GM19099 (cell line): ENCODE data around the gene HOXA6.

Experiments
- POLR2A ChIP-seq: IDR thresholded peaks from 3 replicates; pipeline ENCODE4 v1.6.1; 2011; ENCODE audit warnings: low read depth; ENCODE audit not compliant: insufficient read length; ENCODE audit errors: extremely low read depth

HOXA6 gene

DNA sequence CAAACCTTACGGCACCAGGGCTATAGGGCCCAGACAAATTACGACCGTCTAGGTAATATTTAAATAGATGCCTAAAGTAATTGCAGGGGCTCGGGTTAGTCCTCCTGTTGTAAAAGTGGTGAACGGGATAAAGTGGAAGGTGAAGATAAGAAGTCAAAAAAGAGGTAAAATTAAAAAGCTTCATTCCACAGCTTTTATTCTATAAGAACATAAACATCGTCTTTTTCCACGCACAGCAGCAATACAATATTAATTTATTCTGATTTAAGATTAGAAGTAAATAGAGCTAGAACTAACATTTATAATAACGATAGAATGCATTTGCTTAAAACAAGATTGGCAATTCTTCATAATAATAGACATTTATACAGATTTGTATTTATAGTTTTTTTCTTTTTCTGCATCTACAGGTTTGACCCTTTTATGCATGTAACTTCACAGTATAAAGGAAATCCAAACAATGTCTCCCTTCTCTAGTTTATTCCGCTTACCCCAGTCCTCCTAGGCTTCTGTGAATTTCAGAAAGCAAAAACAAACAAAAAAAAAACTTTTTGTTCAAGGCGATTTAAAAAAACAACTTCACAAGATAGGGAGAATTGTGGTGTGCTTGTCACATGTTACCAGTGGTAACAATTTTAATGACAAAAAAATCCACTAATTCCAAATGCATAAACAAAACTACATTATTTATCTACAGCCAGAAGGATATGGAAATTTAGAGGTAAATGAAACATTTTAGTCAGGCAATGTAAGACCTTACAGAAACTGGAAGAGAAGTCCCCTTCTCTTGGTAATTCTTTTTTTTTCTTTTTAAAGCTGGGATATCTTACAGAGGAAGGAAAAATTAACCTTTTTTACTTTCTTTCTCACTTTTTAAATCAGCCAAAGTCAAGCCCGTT lies 23.1 kb upstream of the HOXA6 start:
- no peak for TF ChIP-seq POLR2A

DNA sequence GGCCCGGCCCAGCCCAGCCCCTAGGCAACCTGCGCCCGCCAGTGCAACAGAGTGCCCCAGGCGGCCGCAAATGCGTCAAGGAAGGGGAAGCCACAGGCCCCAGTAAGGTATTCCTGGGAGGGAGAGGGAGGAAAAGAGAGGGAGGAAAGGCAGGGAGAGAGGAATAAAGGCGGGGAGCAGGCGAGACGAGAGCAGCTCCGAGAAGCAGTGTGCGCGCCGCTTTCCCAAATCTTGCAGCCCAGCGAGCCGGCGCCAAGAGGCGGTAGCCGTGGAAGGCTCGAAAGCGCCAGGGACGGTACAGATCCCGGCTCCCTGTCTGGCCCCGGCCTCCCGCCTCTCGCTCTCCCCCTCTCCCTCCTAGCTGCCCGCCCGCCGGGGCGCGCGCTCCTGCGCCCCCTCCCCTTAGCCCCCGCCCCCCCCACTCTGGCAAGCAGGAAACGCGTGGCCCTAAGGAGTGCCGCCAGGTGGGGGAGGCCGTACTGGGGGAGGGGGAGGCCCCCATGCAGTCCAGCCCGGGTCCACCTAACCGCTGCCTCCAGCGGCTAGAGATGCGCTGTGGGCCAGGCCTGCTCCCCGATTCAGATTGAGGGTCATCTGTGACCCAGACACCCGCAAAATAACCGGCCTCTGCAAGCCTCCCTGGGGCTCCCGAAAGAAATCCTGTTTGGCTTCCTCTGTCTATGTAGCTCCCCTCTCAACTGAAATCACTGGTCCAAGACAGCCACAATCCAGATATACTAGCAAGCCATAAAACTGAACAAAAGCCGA lies 22.3 kb upstream of the HOXA6 start:
- TF ChIP-seq POLR2A: no peak

- no peak for TF ChIP-seq POLR2A
These were observed 20.8 kb upstream of the HOXA6 start for GRCh38 chr7:27168265-27168947.

GRCh38 chr7:27167916-27168264 lies 20.3 kb upstream of the HOXA6 start:
- TF ChIP-seq POLR2A: no peak

DNA sequence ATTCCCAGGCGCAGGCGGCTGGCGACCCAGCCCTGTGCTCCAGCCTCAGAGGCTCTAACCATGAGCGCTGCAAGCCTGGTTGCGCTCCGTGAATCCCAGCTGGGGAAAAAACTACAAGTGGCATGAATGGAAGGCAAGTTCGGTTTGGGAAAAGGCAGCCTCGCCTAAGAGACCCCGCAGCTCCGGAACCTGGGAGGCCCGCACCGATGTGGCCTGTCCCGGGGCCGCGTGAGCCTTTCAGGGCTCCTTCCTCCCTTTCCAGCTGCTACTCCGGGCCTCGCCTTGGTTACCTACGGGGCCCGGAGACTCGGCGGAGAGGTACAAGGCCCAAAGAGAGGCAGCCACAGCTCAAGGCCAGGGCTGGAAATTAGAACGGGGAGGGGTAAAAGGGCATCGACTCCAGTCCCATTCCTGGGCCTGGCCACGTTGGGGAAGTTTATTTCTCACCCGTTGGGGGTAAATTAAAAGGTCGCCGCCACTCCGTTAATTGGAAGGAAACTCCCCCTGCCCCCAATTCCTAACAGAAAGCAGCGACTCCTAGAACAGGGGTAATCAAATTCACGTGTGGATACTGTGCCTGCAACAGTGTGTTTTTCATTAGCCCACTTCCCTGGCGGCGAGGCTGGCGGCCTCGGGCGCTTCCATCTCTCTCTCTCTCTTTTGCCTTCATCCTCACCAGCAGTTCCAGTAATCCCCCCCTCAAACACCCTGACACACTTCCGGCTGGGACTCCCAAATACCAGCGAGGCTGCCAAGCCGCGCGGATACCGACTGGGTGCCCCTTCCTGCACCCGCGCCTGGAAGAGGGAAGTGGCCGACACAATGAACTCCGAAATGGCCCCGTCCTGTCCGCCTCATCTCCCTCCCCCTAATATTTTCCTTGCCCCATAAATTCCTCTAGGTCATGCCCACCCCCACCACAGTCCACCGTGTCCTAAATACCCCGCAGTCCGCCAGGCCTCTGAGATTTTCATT lies 19.2 kb upstream of the HOXA6 start:
- TF ChIP-seq POLR2A: no peak

- no peak for TF ChIP-seq POLR2A
These were observed 18.5 kb upstream of the HOXA6 start for GRCh38 chr7:27165996-27166530.

GRCh38 chr7:27165089-27165995 lies 17.8 kb upstream of the HOXA6 start, which contains the start of gene HOXA9:
Gene HOXA9, minus strand, starts transcription at chr7:27165537. Its CDS starts 80 bp downstream, at chr7:27165457.
- TF ChIP-seq POLR2A: no peak

- no peak for TF ChIP-seq POLR2A
These were observed 17.0 kb upstream of the HOXA6 start for GRCh38 chr7:27164367-27165088.

DNA sequence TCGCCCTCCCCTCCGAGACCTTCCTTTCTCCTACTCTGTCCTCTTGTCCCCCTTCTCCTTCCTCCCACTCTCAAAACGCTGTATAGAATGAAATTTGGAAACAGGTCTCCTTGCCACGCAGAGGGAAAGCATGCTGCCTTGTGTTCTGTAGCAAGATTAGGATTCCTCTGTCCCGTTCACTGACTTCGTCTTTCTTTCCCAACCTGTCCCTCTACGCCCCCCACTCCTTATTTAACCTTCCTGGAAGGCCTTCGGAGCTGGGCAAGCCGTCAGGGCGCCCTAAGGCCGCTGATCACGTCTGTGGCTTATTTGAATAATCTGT lies 16.4 kb upstream of the HOXA6 start:
- TF ChIP-seq POLR2A: no peak

DNA sequence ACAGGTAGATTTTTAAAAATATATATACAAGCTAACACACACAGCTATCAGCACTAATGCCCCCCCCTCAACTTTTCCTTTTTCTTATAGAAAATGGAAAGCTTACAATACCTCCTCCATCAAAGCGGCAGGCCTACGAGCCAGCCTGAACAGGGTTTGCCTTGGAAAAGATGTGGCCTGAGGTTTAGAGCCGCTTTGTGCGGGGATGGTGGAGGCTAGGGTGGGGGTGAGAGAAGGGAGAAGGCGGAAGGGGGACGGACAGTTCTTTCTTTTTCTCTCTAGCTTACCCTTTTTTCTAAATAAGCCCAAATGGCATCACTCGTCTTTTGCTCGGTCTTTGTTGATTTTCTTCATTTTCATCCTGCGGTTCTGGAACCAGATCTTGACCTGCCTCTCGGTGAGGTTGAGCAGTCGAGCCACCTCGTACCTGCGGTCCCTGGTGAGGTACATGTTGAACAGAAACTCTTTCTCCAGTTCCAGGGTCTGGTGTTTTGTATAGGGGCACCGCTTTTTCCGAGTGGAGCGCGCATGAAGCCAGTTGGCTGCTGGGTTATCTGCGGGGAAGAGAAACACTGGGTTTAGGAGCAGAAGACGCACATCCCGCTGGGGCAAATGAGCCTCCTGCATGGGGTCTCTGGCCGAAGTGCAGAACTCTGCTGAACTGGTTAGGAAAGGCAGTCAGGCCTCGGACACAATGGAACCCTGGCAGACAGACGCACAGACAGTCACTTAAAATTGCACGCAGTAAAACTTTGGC lies 15.9 kb upstream of the HOXA6 start:
- no peak for TF ChIP-seq POLR2A

DNA sequence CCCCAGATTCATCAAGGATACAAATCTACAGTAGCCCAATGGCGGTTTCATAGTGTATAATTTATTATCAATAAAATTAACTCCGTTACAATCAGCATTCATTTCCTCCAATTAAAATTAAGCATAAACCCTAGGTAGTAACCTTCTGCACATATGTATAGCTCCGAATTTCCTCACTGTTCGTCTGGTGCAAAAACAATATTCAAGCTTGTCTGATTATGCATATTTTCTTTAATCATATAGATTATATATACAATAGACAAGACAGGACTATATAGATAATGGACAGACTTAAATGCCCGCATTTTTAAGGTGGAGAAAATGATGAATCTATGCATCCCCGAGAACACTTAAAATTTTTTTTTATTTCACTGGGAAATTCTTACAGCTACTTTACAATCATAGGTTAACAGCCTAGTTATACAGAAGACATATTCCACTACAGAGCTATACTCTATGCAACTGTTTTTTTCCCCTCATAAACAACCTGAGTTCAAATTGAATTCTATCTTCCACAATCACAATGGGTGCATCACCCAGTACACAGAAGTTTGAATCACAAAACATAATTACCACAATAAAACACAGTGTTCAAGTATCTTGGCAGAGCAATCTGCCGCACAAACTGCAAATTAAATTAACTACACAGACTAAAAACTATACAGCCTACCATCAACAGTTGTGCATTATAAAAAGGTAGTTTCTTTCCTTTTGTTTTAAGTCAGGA lies 15.2 kb upstream of the HOXA6 start:
- TF ChIP-seq POLR2A: no peak

DNA sequence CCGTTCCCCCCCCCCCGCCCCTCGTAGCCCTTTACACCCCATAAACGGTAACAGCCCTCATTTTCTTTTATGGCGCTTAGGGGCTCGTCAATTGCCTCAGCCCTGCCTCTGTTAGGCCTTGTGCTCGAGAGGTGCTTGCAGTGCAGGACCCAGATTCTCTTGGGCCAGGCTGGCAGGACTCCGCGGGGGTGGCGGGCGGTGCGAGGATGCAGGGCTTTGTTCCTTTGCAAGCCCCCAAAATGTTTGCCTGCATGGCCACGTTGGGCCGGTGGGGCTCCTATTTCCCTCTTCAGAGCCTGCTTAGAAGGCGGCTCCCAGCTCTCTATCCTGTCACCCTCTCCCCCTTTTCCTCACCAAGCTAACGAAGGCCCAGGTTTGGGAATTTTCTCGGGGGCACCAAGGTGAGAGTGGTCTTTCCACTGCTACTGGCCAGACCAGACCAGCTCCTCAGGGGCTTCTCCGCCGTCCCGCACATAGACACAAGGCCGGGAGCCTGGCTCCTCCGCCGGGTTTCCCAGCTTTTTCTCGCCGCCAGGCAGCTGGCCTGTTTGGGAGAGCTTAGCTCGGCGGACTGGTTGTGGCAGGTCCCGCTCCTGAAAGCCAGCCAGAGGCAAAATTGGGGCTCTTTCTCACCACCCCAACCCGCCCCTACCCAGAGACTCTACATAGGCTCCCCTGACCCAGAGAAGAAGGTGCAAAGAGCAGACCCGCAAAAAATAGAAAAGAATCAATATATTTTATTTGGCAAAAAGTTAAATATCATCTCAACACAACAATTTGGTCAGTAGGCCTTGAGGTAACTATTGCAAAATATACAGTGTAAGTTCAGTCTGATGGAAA lies 14.4 kb upstream of the HOXA6 start:
- TF ChIP-seq POLR2A: no peak
